Stimulated activated CD8-positive, alpha-beta memory T cell treated with anti-CD3 and anti-CD28 coated beads, Interleukin-12 subunit alpha, Interleukin-12 subunit beta, amount 100 ng/mL, for 4 hours (primary cell): ENCODE data around the gene ZFP91.

Experiments
- DNase-seq: peaks from one replicate; pipeline ENCODE4 v3.0.0-alpha.2; 2020; ENCODE audit warnings: low read depth

ZFP91 gene

GRCh38 chr11:58631378-58631777 is 52.5 kb downstream of the ZFP91 start:
- DNase-seq = no peak

GRCh38 chr11:58632510-58632909 is 53.6 kb downstream of the ZFP91 start:
- no peak for DNase-seq

GRCh38 chr11:58636587-58636986 is 57.7 kb downstream of the ZFP91 start:
- no peak for DNase-seq

- no peak for DNase-seq
Measured at GRCh38 chr11:58637371-58637770, 58.5 kb downstream of the ZFP91 start.

GRCh38 chr11:58639103-58639502 is 60.2 kb downstream of the ZFP91 start:
- DNase-seq = no peak

- DNase-seq = no peak
Measured at GRCh38 chr11:58639669-58640068, 60.8 kb downstream of the ZFP91 start.

- DNase-seq = no peak
Measured at GRCh38 chr11:58640386-58641023, 61.6 kb downstream of the ZFP91 start.

GRCh38 chr11:58641341-58641740 is 62.5 kb downstream of the ZFP91 start:
- DNase-seq = no peak

GRCh38 chr11:58641803-58642581 is 63.1 kb downstream of the ZFP91 start:
- no peak for DNase-seq

GRCh38 chr11:58645854-58646253 is 67.0 kb downstream of the ZFP91 start:
- no peak for DNase-seq

- no peak for DNase-seq
Measured at GRCh38 chr11:58647141-58647699, 68.4 kb downstream of the ZFP91 start.

- DNase-seq = no peak
Measured at GRCh38 chr11:58647866-58648265, 69.0 kb downstream of the ZFP91 start.

- DNase-seq = no peak
Measured at GRCh38 chr11:58649623-58650022, 70.8 kb downstream of the ZFP91 start.

- no peak for DNase-seq
Measured at GRCh38 chr11:58650496-58650895, 71.6 kb downstream of the ZFP91 start.

GRCh38 chr11:58652726-58653280 is 73.9 kb downstream of the ZFP91 start:
- DNase-seq = no peak

- peak; percentile 44 for DNase-seq
Measured at GRCh38 chr11:58654079-58654907, 75.4 kb downstream of the ZFP91 start.

- no peak for DNase-seq
Measured at GRCh38 chr11:58654908-58655296, 76.0 kb downstream of the ZFP91 start.

GRCh38 chr11:58656348-58656747 is 77.5 kb downstream of the ZFP91 start:
- DNase-seq = no peak

- DNase-seq = no peak
Measured at GRCh38 chr11:58658623-58659022, 79.8 kb downstream of the ZFP91 start.

GRCh38 chr11:58659404-58659803 is 80.5 kb downstream of the ZFP91 start:
- no peak for DNase-seq

GRCh38 chr11:58659910-58660570 is 81.2 kb downstream of the ZFP91 start:
- DNase-seq = no peak
